Measurements from ENCODE around the gene OSBPL3.

DNA sequence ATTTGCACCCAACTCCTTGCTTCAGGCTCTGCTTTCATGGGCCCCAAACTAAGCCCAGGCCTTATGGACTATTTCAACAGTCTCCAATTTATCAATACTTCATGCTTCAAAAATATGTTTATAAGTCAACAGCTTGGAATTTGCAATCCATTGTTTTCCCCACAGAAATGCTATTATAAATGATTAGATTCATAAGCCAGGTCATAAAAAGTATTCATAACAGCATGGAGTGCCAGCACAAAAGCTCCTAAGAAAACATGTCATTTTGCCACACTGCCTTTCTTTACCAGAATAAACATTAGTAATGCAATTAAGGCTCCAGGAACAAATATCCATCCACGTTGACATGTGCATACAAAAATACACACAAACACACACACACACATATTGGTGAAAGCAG, 30.1 kb downstream of the OSBPL3 start:
- TF ChIP-seq, protein P1, sequence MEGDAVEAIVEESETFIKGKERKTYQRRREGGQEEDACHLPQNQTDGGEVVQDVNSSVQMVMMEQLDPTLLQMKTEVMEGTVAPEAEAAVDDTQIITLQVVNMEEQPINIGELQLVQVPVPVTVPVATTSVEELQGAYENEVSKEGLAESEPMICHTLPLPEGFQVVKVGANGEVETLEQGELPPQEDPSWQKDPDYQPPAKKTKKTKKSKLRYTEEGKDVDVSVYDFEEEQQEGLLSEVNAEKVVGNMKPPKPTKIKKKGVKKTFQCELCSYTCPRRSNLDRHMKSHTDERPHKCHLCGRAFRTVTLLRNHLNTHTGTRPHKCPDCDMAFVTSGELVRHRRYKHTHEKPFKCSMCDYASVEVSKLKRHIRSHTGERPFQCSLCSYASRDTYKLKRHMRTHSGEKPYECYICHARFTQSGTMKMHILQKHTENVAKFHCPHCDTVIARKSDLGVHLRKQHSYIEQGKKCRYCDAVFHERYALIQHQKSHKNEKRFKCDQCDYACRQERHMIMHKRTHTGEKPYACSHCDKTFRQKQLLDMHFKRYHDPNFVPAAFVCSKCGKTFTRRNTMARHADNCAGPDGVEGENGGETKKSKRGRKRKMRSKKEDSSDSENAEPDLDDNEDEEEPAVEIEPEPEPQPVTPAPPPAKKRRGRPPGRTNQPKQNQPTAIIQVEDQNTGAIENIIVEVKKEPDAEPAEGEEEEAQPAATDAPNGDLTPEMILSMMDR (optimal IDR thresholded peaks at IDR 0.05 in 1 of 3, IDR thresholded peaks at IDR 0.05 in 1 of 3, conservative IDR thresholded peaks at IDR 0.05 in 1 of 3; ENCODE audit: extremely low read depth in 1 of 3, insufficient read depth in 2 of 3, low read length in 3 of 3): no peak
- TF ChIP-seq EZH2 (IDR thresholded peaks at IDR 0.05; ENCODE audit: low read length): no peak
